Chondrocyte (in vitro differentiated cells): Measurements from ENCODE around the gene MUC22. TPM values are rescaled to one million over a fixed set of nuclear protein-coding genes. Genes with fewer than 3 reads are reported as not detected.

ENCODE experiments used
- DNase-seq: peaks from one replicate; pipeline ENCODE4 v3.0.0; 2021; ENCODE audit warnings: mixed read lengths, low spot score
- H3K27ac Mint-ChIP-seq: one replicate; pipeline ENCODE4 v1.8.0; 2021; ENCODE audit warnings: mild to moderate bottlenecking, moderate library complexity, mixed read lengths; ENCODE audit not compliant: unreplicated experiment
- H3K27me3 Mint-ChIP-seq: 2 replicates; pipeline ENCODE4 v1.8.0; 2021; ENCODE audit warnings: low read depth, mixed read lengths
- H3K36me3 Mint-ChIP-seq: 2 replicates; pipeline ENCODE4 v1.8.0; 2021; ENCODE audit warnings: low read depth, mixed read lengths
- H3K4me1 Mint-ChIP-seq: 2 replicates; pipeline ENCODE4 v1.8.0; 2021; ENCODE audit warnings: low read depth, mild to moderate bottlenecking, mixed read lengths
- H3K4me3 Mint-ChIP-seq: one replicate; pipeline ENCODE4 v1.8.0; 2021; ENCODE audit warnings: mild to moderate bottlenecking, moderate library complexity, mixed read lengths; ENCODE audit not compliant: unreplicated experiment
- H3K9me3 Mint-ChIP-seq: 2 replicates; pipeline ENCODE4 v1.8.0; 2021; ENCODE audit warnings: low read depth, mixed read lengths
- CTCF ChIP-seq: fragments of 200-600 bp; sonication (generic); IDR thresholded peaks from 2 replicates; pipeline ENCODE4 v1.5.0; 2021; ENCODE audit warnings: antibody characterized with exemption, mild to moderate bottlenecking, moderate library complexity
- long read RNA-seq: library from polyadenylated mRNA; stranded (forward); transcript quantifications from one replicate; pipeline ENCODE4 v2.0.0, GENCODE V29; 2021
- total RNA-seq: library from RNA; stranded (reverse); gene quantifications from 3 replicates; pipeline ENCODE4 v1.2.1, GENCODE V29; 2021

The MUC22 gene
- total RNA-seq = not detected in 3 replicates
- long read RNA-seq = 0 reads

- peaks cover 2% of the 10 kb centered on the region for H3K27me3 Mint-ChIP-seq
- DNase-seq = no peak
- H3K4me3 Mint-ChIP-seq = no peak within 1 kb of the TSS
- peaks cover 9% of the 10 kb centered on the region for H3K9me3 Mint-ChIP-seq
- H3K36me3 Mint-ChIP-seq = peaks cover 3% of the 10 kb centered on the region
- peaks cover 13% of the 10 kb centered on the region for H3K4me1 Mint-ChIP-seq
- no peak for TF ChIP-seq CTCF
- no peak within 1 kb of the TSS for H3K27ac Mint-ChIP-seq
Measured at GRCh38 chr6:31010393-31011060, at the start of gene MUC22. MUC22 (plus strand) TSS chr6:31010474; CDS start chr6:31010707, 233 bp downstream.

- peaks cover 21% of the 10 kb centered on the region for H3K27me3 Mint-ChIP-seq
- no peak overlapping the region for H3K27ac Mint-ChIP-seq
- H3K4me1 Mint-ChIP-seq = peaks cover 6% of the 10 kb centered on the region
- no peaks in the 10 kb centered on the region for H3K9me3 Mint-ChIP-seq
- TF ChIP-seq CTCF = no peak
- H3K4me3 Mint-ChIP-seq = no peak overlapping the region
- no peaks in the 10 kb centered on the region for H3K36me3 Mint-ChIP-seq
- no peak for DNase-seq
Measured at GRCh38 chr6:30960907-30961673, 49.2 kb upstream of the MUC22 start.

GRCh38 chr6:30962716-30963115 lies 47.6 kb upstream of the MUC22 start:
- Mint-ChIP-seq H3K27me3 (peaks cover 17% of the 10 kb centered on the region), H3K36me3 (no peaks in the 10 kb centered on the region), H3K4me1 (peaks cover 6% of the 10 kb centered on the region), H3K9me3 (no peaks in the 10 kb centered on the region), H3K4me3 (no peak overlapping the region), H3K27ac (no peak overlapping the region)
- no peak for DNase-seq
- TF ChIP-seq CTCF = no peak

- H3K36me3 Mint-ChIP-seq = no peaks in the 10 kb centered on the region
- H3K27ac Mint-ChIP-seq = no peak overlapping the region
- no peak overlapping the region for H3K4me3 Mint-ChIP-seq
- peaks cover 6% of the 10 kb centered on the region for H3K4me1 Mint-ChIP-seq
- TF ChIP-seq CTCF = no peak
- no peak for DNase-seq
- H3K9me3 Mint-ChIP-seq = no peaks in the 10 kb centered on the region
- H3K27me3 Mint-ChIP-seq = peaks cover 17% of the 10 kb centered on the region
Measured at GRCh38 chr6:30963641-30964040, 46.6 kb upstream of the MUC22 start.

GRCh38 chr6:30964075-30964474 lies 46.2 kb upstream of the MUC22 start:
- Mint-ChIP-seq H3K27ac (no peak overlapping the region), H3K4me1 (peaks cover 6% of the 10 kb centered on the region), H3K9me3 (no peaks in the 10 kb centered on the region), H3K4me3 (no peak overlapping the region), H3K27me3 (peaks cover 16% of the 10 kb centered on the region), H3K36me3 (no peaks in the 10 kb centered on the region)
- DNase-seq = no peak
- TF ChIP-seq CTCF = no peak
